NCI-H1694 treated with DMSO at 0.1 percent for 48 hours (cell line): ENCODE data around the gene GPR78.

Source experiments
- DNase-seq: peaks from one replicate; lab custom pipeline; 2025; lab: John Stamatoyannopoulos, UW

The GPR78 gene, protein sequence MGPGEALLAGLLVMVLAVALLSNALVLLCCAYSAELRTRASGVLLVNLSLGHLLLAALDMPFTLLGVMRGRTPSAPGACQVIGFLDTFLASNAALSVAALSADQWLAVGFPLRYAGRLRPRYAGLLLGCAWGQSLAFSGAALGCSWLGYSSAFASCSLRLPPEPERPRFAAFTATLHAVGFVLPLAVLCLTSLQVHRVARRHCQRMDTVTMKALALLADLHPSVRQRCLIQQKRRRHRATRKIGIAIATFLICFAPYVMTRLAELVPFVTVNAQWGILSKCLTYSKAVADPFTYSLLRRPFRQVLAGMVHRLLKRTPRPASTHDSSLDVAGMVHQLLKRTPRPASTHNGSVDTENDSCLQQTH

DNA sequence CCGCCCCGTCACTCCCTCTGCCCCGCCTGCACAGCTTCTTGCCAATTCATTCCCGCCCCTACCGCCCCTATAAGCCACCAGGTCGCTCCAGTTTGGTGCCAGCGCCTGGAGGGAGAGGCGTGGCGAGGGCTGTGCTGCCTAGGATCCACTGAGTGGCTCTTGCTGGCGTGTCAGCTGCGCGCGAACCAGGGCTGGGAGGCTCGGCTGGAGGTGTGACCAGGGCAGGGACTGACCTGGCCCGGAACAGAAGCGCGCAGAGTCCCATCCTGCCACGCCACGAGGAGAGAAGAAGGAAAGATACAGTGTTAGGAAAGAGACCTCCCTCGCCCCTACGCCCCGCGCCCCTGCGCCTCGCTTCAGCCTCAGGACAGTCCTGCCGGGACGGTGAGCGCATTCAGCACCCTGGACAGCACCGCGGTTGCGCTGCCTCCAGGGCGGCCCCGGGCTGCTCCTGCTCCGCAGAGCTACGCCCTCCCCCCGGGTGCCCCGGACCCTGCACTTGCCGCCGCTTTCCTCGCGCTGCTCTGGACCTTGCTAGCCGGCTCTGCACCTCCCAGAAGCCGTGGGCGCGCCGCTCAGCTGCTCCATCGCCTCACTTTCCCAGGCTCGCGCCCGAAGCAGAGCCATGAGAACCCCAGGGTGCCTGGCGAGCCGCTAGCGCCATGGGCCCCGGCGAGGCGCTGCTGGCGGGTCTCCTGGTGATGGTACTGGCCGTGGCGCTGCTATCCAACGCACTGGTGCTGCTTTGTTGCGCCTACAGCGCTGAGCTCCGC lies at the start of gene GPR78:
Gene GPR78 (plus strand): TSS at position 72 of the 773 bp plus-strand sequence. CDS start 591 bp downstream, at position 663.
- no peak for DNase-seq

DNA sequence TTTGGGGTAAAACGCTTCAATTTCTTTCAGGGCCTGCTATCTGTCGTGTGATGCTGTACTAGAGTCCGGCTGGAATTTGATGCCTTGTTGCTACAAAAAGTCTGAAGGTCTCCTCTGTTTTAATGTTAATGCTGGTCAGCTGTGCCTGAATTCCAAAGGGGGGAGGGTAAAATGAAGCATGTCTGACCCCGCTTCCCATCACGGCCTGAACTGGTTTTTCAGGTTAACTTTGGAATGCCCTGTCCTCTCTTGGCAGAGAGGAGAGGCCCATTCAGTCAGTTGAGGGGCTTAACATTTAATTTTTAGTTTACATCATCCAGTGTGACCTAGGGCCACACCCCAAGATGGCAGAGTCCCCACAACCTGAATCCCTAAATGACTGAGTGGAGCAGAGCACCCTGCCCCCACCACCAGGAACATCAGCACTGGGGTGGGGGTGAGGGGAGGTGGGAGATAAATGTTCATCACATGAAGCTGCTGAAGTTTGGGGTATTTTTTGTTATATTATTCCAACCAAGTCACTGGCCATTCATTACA lies 47.9 kb upstream of the GPR78 start:
- DNase-seq, result no peak

DNA sequence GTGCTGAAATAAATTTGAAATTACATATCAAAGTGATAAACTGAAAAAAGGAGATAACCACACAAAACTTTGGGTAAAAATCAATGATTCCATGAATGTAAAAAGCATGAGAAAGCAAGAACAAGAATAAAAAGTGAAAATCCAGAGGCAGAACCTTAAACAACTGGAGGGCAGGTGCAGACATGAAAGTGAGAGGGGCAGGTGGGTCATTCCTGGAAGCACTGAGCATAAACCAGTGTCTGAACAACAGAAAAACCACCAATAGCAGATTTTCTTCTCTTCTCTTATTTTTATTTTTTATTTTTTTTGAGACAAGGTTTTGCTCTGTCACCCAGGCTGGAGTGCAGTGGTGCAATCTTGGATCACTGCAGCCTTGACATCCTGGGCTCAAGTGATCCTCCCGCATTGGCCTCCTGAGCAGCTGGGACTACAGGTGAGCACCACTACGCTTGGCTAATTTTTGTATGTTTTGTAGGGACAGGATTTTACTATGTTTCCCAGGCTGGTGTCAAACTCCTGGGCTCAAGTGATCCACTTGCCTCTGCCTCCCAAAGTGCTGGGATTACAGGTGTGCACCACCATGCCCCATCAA lies 46.8 kb upstream of the GPR78 start:
- no peak for DNase-seq

DNA sequence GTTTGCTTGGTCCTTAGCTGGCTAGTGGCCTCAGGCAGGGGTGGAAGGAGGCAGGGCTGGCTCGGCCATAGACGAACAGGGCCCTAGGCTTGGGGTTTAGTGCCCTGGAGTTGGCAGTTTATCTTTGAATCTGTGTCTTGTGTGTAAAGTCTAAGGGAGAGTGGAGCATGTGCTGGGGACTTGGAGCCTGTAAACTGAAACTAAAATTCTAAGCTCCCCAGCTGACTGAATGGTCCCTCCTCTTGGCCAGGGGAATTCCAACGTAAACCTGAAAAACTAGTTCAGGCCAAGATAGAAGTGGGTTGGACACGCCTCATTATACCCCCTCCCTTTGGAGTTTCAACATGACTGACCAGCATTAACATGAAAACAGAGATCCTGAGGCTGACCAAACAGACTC lies 46.1 kb upstream of the GPR78 start:
- no peak for DNase-seq

GRCh38 chr4:8534611-8535010 lies 45.6 kb upstream of the GPR78 start:
- DNase-seq, result no peak

DNA sequence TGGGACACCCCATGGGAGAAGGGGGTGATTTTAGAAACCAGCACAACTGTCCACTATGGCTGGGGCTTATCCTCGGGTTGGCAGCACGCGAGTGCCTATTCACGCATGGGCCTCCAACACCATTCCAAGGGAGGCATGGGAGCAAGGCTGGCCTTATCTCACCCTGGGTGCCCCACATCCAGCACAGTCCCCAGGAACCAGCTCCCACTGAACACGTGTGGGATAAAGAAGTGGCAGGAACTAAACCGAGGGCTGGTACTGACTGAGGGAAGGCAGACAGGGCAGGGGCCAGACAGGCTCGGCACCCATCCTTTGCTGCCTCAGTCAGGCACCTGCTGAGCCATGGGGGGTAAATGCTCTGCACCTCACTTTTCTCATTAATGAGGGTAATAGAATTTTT lies 43.7 kb upstream of the GPR78 start:
- no peak for DNase-seq

GRCh38 chr4:8537041-8537461 lies 43.1 kb upstream of the GPR78 start:
- DNase-seq, result no peak

DNA sequence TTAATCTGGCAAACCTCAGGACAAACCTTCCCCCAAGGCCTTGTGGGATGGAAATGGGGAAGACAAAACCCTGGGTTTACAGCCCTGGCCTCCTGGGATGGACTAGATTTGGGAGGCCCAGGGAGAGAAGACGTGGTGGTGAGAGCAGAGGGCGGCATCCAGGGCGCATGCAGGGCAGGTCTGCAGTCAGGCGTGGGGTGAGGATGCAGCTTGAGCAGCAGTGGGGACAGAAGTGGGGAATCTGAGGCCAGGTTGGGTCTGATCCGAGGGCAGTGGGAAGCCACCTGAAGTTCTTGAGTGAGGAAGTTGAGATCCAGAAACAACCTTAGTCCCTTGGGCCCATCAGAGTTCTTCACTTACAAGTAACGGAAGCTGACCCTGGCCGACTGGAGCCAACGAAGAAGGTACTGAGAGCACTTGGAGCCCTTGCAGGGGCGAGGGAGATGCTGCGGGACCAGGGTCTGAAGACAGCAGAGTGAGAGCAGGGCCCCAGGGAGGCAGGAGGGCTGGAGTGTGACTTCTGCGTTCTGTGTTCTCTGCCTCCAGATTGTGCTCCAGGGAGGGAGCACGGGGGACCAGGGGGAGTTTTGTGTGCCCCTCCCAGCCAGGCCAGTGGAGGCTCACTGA lies 42.0 kb upstream of the GPR78 start:
- DNase-seq, result no peak

DNA sequence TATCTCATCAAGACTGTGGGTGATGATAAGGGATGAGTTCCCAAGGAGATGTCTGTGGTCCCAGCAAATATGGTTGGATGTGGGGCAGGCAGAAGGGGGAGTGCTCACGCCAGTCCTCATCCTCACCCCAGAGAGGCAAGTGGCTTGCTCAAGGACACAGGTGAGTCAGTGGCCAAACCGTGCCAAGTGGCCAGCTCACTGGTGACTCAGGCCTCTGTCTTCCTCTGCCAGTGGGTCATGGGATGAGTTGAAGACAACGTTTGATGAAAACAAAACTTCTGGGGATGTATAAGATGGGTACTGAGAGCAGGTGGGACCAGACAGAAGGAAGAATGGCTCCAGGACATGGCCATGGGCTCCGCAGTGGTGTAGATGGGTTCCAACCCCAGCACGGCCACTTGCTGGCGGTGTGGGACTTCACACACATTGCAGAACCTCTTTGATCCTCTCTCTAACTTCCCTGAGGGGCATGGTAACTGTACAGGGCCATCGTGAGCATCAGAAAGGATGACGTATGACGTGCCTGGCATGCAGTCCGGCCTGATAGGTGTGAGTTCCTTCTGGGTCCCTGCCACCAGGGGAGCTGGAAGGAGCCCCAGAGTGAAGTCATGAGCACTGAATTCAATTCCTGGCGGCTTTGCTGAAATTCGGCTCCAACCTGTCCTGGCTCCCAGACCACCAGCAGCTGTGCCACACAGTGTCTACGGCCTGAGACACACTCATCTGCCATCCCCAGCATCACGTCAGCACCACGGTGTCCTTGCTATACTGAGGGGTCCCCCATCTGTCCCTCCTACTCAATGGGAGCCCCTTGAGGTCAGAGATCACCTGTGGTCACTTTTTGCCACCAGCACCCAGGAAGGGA lies 41.3 kb upstream of the GPR78 start:
- DNase-seq, result no peak

- no peak for DNase-seq
These were observed 40.5 kb upstream of the GPR78 start for GRCh38 chr4:8539661-8540060.

DNA sequence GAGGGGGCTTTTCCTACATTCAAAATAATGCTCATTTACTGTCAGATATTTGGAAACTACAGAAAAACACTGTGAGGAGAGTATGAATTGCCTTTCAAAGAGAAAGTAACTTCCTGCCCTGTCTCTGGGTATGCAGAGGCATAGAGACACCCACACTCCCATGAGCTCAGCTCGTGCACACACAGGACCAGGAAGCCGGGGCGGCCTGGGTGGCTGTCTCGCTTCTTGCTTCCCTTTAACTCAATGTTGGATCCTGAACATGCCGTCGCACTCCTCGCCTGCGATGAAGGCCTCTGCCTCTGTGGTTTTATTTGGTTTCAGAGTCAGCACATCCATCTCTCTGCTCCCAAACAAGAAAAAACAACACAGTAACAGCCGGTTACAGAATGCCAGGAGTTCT lies 40.1 kb upstream of the GPR78 start:
- no peak for DNase-seq

GRCh38 chr4:8540586-8540985 lies 39.6 kb upstream of the GPR78 start:
- no peak for DNase-seq

DNA sequence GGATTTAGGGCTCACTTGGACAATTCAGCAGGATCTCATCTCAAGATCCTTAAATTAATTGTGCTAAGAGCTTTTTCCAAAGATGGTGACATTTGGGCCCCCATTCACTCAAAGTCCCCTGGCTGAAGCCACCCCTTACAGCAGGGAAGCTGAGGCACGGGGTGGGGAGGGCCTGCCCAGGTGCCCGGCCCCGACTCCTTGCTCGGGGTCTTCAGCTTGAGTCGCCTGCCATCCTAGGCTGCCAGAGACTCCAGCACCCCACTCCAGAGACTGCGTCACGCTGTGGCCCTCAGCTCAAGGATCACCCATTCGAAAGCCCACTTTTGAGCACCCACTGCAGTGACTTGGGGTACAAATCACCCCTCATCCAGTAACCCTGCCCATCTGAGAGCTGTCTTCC lies 39.2 kb upstream of the GPR78 start:
- DNase-seq, result no peak

- no peak for DNase-seq
These were observed 38.0 kb upstream of the GPR78 start for GRCh38 chr4:8541981-8542715.

DNA sequence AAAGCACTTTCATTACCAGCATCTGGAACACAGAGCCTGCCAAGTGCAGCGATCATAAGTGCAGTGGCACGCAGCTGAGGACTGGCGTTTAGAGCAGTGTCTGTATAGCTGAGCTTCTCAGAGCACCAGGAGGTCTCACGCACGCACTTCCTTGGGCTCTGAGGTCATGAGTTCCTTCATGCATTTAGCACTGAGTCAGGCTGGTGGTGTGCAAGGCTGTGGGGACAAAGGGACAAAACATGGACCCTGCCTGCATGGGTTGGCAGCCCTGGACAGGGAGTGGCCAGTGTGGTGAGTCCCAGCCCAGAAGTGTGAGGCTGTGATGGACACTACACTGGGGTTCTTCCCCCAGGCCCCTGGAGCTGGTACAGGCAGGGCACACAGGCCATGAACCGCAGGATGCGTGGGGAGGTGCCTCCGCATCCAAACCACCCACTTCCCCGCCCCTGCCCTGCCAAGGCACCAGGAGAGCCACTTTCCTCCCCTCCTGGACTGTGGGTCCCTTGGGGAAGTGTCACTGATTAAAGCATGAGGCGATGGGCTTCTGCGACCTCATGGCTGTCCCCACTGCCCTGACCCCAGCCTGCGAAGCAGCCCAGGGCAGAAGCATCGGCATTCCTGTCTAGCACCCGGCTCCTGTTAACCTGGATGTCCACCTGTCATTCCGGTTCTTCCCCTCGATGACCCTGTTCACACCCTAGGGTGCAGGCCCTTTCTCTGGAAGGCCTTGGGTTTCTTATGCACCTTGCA lies 37.2 kb upstream of the GPR78 start:
- no peak for DNase-seq

- DNase-seq, result no peak
These were observed 36.6 kb upstream of the GPR78 start for GRCh38 chr4:8543623-8544022.

DNA sequence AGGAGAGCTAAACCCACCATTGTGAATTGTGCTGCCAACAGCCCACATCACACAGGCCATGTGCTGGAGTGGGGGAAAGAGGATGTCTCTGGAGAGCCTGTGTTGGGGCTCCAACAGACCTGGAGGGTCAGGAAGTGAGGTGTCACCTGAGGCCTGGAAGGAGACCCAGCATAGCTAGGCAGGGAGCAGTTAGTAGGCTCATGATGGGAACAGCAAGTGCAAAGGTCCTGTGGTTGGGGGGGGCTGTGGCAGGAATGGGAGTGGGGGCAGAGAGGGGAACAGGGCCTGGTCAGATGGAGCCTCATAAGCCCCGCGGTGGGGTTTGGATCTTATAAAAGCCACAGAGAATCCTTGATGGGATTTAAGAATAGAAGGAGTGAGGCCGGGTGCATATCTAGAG lies 35.9 kb upstream of the GPR78 start:
- DNase-seq, result no peak

- DNase-seq, result no peak
These were observed 35.3 kb upstream of the GPR78 start for GRCh38 chr4:8544741-8545438.

DNA sequence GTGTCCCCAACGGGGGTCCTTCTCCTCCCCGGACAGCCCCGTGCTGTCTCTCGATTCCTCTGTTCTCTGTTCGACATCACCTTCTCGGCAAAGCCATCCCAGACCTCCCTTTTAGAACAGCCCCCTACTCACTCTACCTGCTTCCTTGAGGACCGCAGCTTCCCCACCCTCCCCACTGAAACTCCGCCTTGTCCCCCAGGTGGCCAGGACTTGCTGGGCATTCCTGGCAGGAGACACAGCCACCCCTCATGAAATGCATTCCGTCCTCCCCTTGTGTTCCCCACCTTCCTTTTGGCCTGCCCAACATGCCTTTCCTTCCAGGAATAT lies 34.8 kb upstream of the GPR78 start:
- no peak for DNase-seq

- no peak for DNase-seq
These were observed 33.5 kb upstream of the GPR78 start for GRCh38 chr4:8546766-8547107.
